Kidney (tissue), 14 donors: ENCODE measurements around the gene HMGXB3. TPM values are rescaled to one million over a fixed set of nuclear protein-coding genes. Genes with fewer than 3 reads are reported as not detected.

Source experiments
- DNase-seq, 5 donors: peaks; one replicate each; pipeline ENCODE4 v3.0.0-alpha.2; 2013 to 2020
- FAIRE-seq: peaks from 2 replicates; lab custom pipeline; 2012; peaks lifted over from hg19 to GRCh38; lab: Jason Lieb, UNC
- H3K27ac ChIP-seq, 2 donors: one replicate each; pipeline ENCODE4 v1.7.0; 2013; ENCODE audit warnings: low read depth in 2 of 2, low read length in 2 of 2, inconsistent platforms in 1 of 2
- H3K27me3 ChIP-seq: one replicate; pipeline ENCODE4 v1.7.1; 2013; ENCODE audit warnings: low read length, inconsistent platforms; ENCODE audit not compliant: control insufficient read depth, insufficient read depth
- H3K36me3 ChIP-seq, 3 donors: one replicate each; pipeline versions ENCODE4 v1.7.0 to v1.7.1; 2013; ENCODE audit warnings: low read length in 3 of 3, control low read depth in 1 of 3, inconsistent platforms in 1 of 3; ENCODE audit not compliant: insufficient read depth in 3 of 3, control insufficient read depth in 2 of 3
- H3K4me1 ChIP-seq, 3 donors: one replicate each; pipeline versions ENCODE4 v1.7.0 to v1.7.1; 2013; ENCODE audit warnings: low read length in 3 of 3, inconsistent platforms in 1 of 3, low read depth in 1 of 3; ENCODE audit not compliant: control insufficient read depth in 2 of 3, insufficient read depth in 2 of 3
- H3K4me3 ChIP-seq, 3 donors: one replicate each; pipeline versions ENCODE4 v1.7.0 to v1.8.1; 2013; ENCODE audit warnings: low read length in 3 of 3, control low read depth in 1 of 3, inconsistent platforms in 1 of 3
- H3K9ac ChIP-seq, 3 donors: one replicate each; pipeline versions ENCODE4 v1.7.0 to v1.7.1; 2013; ENCODE audit warnings: low read length in 3 of 3, control low read depth in 1 of 3, inconsistent platforms in 1 of 3
- H3K9me3 ChIP-seq, 3 donors: one replicate each; pipeline versions ENCODE4 v1.7.0 to v1.7.1; 2013; ENCODE audit warnings: low read length in 3 of 3, control low read depth in 1 of 3, inconsistent platforms in 1 of 3; ENCODE audit not compliant: control insufficient read depth in 2 of 3, insufficient read depth in 1 of 3
- CTCF ChIP-seq: IDR thresholded peaks from 3 replicates; pipeline ENCODE4 v1.5.1; 2012; ENCODE audit warnings: mild to moderate bottlenecking, moderate library complexity, borderline replicate concordance; ENCODE audit not compliant: insufficient read depth; ENCODE audit errors: extremely low read depth
- intact Hi-C: fragments of 100-400 bp; cut with DNase I; formaldehyde crosslinking; loops from one replicate; pipeline ENCODE4 v1.11.1; 2022
- polyA plus RNA-seq: library from polyadenylated mRNA; stranded (reverse); fragments of 350-450 nt; fragmentation: Illumina TruSeq; extraction: RNeasy Lipid Tissue Mini Kit (QIAGEN cat#74804); gene quantifications from one replicate; pipeline ENCODE4 v1.2.3, GENCODE V29; 2014; ENCODE audit warnings: low read depth, low replicate concordance; ENCODE audit not compliant: insufficient read depth
- total RNA-seq: library from RNA; stranded (reverse); fragmentation: NEBNext Ultra II Directional; extraction: Animal tissue kit (Norgen Biotek cat#: 25700); gene quantifications from one replicate; pipeline ENCODE4 v1.2.1, GENCODE V29; 2021
- donor health status: control.
- donor health status: control.
- donor health status: control.
- donor health status: control.
- donor health status: control.
- donor health status: DM: yes; HTN: yes; CAD: no.
- donor health status: Normal renal cell carcinoma (clear cell type).

HMGXB3 gene
- total and polyA plus RNA-seq, 2 donors from 2014 or later = 9.5 to 29.3 TPM

DNA sequence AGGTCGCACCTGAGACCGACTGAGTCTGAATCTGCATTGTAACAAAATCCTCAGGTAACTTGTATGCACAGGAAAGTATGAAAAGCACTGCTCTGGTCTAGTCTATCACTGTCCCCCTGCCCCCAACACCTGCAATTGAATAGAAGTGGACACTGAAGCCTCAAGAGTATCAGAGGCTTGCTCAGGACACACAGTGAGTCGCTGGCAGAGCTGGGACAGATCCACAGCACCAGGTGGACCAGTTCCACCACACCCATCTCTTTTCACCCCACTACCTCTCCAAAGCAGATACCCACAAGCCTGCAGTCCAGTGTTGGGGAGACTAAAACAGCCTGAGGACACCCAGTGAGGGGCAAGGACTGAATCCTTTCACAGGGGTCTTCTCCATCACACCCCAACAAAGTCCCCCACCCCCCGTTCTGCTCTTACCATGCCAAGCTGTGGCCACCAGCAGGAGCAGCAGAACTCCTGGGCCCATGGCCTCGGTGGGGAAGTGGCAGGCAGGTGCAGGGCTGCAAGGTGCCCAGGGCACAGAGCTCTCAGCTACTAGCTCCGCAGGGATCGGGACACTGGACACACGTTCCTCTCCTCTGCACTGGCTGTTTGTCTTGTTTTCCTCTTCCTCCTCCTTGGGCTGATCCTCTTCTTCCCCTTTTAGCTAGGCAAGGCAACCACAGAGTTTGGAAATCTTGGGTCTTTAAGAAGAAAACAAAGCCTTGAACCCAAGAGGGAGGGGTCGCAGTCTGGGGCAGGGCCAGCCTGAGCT, 85.6 kb downstream of the HMGXB3 start, which contains the start of gene CSF1R:
TSS of gene CSF1R (minus strand) at position 605 of the 766 bp plus-strand sequence. CDS start at position 478, 127 bp downstream.
- no peaks in the 10 kb centered on the region for H3K9me3 ChIP-seq
- H3K27me3 ChIP-seq = no peaks in the 10 kb centered on the region
- no peaks in the 10 kb centered on the region for H3K36me3 ChIP-seq
- H3K27ac ChIP-seq = no peak within 1 kb of the TSS
- TF ChIP-seq CTCF = no peak
- intact Hi-C loops = no loop called here
- H3K4me3 ChIP-seq = peak within 1 kb of the TSS in 1 of 3 donors; percentile 28
- H3K9ac ChIP-seq = no peak within 1 kb of the TSS
- DNase-seq (no peak), FAIRE-seq (no peak)
- H3K4me1 ChIP-seq = no peaks in the 10 kb centered on the region

DNA sequence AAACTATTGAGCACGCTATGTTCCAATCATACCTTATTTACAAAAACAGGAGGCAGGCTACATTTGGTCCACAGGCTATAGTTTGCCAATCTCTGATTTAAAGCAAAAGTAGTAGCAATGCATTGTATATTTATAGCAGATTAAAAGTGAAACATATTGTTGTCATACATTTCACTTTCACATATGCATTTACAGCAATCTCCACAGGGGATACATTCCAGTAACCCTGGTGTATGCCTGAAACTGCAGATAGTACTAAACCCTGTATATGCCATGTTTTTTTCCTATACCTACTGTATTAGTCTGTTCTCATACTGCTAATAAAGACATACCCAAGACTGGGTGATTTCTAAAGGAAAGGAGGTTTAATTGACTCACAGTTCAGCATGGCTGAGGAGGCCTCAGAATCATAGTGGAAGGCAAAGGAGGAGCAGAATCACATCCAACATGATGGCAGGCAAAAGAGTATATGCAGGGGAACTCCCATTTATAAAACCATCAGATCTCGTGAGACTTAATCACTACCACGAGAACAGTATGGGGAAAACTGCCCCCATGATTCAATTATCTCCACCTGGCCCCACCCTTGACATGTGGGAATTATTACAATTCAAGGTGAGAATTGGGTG, 91.7 kb downstream of the HMGXB3 start:
- Histone ChIP-seq H3K36me3 (no peaks in the 10 kb centered on the region), H3K4me1 (no peaks in the 10 kb centered on the region), H3K9ac (no peak overlapping the region), H3K4me3 (no peak overlapping the region), H3K9me3 (no peaks in the 10 kb centered on the region), H3K27me3 (no peaks in the 10 kb centered on the region), H3K27ac (no peak overlapping the region)
- intact Hi-C loops = no loop called here
- TF ChIP-seq CTCF = no peak
- no peak for DNase-seq
- no peak for FAIRE-seq

- DNase-seq (no peak), FAIRE-seq (no peak)
- no peaks in the 10 kb centered on the region for H3K27me3 ChIP-seq
- no peaks in the 10 kb centered on the region for H3K9me3 ChIP-seq
- TF ChIP-seq CTCF = no peak
- H3K27ac ChIP-seq = no peak overlapping the region
- intact Hi-C loops = no loop called here
- no peak overlapping the region for H3K4me3 ChIP-seq
- H3K4me1 ChIP-seq = no peaks in the 10 kb centered on the region
- no peaks in the 10 kb centered on the region for H3K36me3 ChIP-seq
- no peak overlapping the region for H3K9ac ChIP-seq
These were observed 96.6 kb downstream of the HMGXB3 start for GRCh38 chr5:150097152-150097551.
